HG03159 (cell line): ENCODE measurements around the gene KIAA1143.

Experiments
- ATAC-seq: cut with Tn5 transposase; IDR thresholded peaks from one replicate; pipeline ENCODE4 v1.9.1; 2021; ENCODE audit warnings: mild to moderate bottlenecking, moderate library complexity; ENCODE audit not compliant: unreplicated experiment

KIAA1143 gene

DNA sequence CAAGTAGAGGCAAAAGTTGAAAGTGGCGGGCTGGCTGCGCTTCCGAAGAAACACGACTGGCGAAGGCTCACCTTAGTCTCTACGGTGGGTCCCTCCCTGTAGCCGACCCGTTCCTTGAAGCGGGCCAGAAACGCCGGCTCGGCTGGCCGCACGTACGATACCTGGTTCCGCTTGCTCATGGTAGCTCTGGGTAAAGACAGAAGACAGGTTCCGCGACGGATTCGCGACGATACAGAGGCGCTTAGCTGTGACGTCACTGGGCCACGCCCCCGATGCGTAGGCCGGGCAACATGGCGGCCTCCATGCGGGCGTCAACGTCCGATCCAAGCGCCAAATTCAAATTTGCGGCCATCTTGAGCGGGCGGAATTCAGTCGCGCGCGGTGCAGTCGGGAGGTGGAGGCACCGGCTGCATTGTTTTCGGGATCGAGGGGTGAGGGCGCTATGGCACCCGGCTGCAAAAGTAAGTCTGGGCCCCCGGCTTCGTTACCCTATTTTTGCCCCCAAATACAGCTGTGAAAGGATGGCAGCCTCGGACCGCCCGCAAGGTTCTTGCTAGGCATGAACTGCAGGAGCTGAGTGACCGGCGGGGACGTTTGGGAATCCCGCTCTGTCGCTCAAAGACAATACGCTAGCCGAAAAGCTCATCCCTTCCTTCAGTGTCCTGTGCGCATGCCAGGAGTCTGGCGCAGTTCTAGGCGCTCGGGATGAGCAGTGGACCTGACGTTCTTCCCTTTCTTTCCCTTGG lies at the start of gene KIAA1143, which contains the start of gene KIF15:
KIAA1143 (minus strand) TSS at position 196 of the 746 bp plus-strand sequence; CDS start at position 179, 17 bp downstream.
KIF15 (plus strand) TSS at position 371 of the 746 bp plus-strand sequence; CDS start at position 443, 72 bp downstream.
- peak; percentile 88 for ATAC-seq

GRCh38 chr3:44805960-44806359 lies 44.5 kb upstream of the KIAA1143 start:
- ATAC-seq, result no peak

- ATAC-seq, result no peak
Observed at GRCh38 chr3:44803298-44803697, 41.9 kb upstream of the KIAA1143 start.

GRCh38 chr3:44802011-44802410 lies 40.6 kb upstream of the KIAA1143 start:
- ATAC-seq, result no peak

DNA sequence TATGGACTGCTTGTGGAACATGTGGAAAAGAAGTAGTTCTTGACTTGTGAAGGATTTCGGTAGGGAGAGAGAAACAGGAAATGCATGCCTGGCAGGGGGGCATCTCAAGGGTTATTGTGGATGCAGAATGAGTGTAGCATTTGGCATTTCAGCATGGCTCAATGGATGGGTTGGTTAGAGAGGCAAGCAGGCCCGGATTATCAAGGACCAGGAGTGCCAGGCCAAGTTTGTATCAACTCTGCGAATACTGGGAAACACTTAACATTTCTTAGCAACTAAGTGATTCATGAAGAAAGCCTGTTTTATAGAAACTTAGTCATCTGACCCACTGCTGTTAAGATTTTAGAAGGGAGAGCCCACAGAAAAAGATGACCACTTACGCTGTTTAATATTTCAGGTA lies 33.8 kb upstream of the KIAA1143 start:
- no peak for ATAC-seq

GRCh38 chr3:44782891-44783290 lies 21.5 kb upstream of the KIAA1143 start:
- ATAC-seq, result no peak

GRCh38 chr3:44772099-44772442 lies 10.7 kb upstream of the KIAA1143 start:
- no peak for ATAC-seq

DNA sequence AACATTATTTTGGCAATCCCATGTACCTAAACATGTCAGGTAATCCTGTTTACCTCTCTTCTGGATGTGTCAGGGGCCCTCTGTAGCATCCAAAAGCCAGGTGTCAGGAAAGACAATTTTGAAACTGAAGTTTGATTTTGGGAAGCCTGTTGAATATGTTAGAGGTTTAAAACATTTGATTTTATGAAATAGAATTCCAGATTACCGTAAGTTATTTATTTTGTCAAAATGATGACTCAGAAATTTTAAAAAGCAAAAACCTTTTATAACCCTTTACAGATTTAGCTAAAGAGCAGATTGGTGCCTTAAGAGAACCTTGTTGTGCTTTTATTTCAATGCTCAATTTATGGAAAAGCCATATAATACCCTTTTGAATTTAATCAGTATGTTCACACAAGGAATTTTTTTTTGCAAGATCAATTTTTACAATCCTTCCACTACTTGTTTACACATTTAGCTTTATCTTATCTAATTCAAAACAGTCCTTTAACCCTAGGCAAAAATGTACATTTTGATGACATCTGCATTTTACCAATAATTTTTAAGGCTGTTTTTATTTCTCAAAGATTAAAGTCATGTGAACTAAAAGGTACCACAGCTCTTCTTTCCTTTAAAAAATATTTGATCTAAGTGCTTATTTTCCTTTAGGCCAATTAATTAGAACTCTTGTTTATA lies 10.1 kb upstream of the KIAA1143 start:
- ATAC-seq, result no peak

- no peak for ATAC-seq
Observed at GRCh38 chr3:44764248-44764647, 2.8 kb upstream of the KIAA1143 start.

- no peak for ATAC-seq
Observed at GRCh38 chr3:44762690-44763089, 1.3 kb upstream of the KIAA1143 start.

DNA sequence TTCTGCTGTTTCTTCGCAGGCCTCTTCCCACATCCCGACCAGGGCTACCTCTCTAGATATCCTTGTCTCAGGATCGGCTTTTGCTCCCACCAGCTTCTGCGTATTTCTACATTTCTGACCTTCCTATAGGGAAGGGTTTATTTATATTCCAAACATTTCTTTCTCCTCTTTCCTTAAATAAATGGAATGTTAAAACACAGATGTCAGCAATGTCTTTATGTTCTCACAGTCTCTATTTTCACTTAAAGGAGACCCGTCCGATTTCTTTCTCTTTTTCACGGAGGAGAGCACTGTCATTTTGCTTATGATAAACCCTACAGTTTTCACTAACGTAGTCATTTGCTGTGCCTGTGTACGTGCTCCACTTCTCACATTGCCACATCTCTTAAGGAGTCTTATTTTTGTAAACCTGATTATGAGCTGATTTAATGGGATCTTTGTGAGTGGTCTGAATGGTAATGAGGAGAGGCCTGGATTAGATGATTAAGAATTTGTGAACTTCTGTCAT lies 805 bp upstream of the KIAA1143 start:
- peak; percentile 14 for ATAC-seq

GRCh38 chr3:44761101-44761423 lies 357 bp downstream of the KIAA1143 start:
- no peak for ATAC-seq

DNA sequence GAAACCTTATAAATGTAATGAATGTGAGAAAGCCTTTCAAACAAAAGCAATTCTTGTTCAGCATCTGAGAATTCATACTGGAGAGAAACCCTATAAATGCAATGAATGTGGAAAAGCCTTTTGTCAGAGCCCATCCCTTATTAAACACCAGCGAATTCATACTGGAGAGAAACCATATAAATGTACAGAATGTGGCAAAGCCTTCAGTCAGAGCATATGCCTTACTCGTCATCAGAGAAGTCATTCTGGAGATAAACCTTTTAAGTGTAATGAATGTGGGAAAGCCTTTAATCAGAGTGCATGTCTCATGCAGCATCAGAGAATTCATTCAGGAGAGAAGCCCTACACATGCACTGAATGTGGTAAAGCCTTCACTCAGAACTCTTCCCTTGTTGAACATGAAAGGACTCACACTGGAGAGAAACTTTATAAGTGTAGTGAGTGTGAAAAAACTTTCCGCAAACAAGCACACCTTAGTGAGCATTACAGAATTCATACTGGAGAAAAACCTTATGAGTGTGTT lies 26.7 kb downstream of the KIAA1143 start:
- ATAC-seq, result no peak

- ATAC-seq, result no peak
Observed at GRCh38 chr3:44729384-44729910, 32.0 kb downstream of the KIAA1143 start, which contains the start of gene ZNF501. ZNF501 (plus strand) TSS chr3:44729635; CDS start chr3:44734422, 4,787 bp downstream.

GRCh38 chr3:44722103-44722401 lies 39.4 kb downstream of the KIAA1143 start:
- no peak for ATAC-seq

DNA sequence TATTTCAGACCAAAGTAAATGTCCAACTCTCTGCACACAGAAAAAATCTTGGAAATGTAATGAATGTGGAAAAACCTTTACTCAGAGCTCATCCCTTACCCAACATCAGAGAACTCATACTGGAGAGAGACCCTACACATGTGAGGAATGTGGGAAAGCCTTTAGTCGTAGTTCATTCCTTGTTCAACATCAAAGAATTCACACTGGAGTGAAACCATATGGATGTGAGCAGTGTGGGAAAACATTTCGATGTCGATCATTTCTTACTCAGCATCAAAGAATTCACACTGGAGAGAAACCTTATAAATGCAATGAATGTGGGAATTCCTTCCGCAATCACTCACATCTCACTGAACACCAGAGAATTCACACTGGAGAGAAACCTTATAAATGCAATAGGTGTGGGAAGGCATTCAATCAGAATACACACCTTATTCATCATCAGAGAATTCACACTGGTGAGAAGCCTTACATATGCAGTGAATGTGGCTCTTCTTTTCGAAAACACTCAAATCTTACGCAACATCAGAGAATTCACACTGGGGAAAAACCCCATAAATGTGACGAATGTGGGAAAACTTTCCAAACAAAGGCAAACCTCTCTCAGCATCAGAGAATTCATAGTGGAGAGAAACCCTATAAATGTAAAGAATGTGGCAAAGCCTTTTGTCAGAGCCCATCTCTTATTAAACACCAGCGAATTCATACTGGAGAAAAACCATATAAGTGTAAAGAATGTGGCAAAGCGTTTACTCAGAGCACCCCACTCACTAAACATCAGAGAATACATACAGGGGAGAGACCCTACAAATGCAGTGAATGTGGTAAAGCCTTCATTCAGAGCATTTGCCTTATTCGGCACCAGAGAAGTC lies 40.0 kb downstream of the KIAA1143 start:
- ATAC-seq, result no peak

GRCh38 chr3:44712455-44713075 lies 48.9 kb downstream of the KIAA1143 start, which contains the start of gene ZNF502:
ZNF502 (plus strand) TSS chr3:44712660; CDS start chr3:44720262, 7,602 bp downstream.
- ATAC-seq, result peak; percentile 63
